Glutamatergic neuron (in vitro differentiated cells): ENCODE results near the gene REPS2. TPM values are rescaled to one million over a fixed set of nuclear protein-coding genes. Genes with fewer than 3 reads are reported as not detected.

Experiments used
- DNase-seq: peaks from one replicate; pipeline ENCODE4 v3.0.0; 2022
- H3K27ac Mint-ChIP-seq: one replicate; pipeline ENCODE4 v1.8.0; 2020; ENCODE audit warnings: mild to moderate bottlenecking, mixed read lengths, inconsistent platforms; ENCODE audit not compliant: unreplicated experiment
- H3K27me3 Mint-ChIP-seq: one replicate; pipeline ENCODE4 v1.8.0; 2020; ENCODE audit warnings: mild to moderate bottlenecking, moderate library complexity, mixed read lengths, inconsistent platforms; ENCODE audit not compliant: unreplicated experiment
- H3K36me3 Mint-ChIP-seq: one replicate; pipeline ENCODE4 v1.8.0; 2020; ENCODE audit warnings: mild to moderate bottlenecking, mixed read lengths, inconsistent platforms; ENCODE audit not compliant: unreplicated experiment
- H3K4me1 Mint-ChIP-seq: one replicate; pipeline ENCODE4 v1.8.0; 2020; ENCODE audit warnings: mild to moderate bottlenecking, low read depth, mixed read lengths, inconsistent platforms; ENCODE audit not compliant: unreplicated experiment
- H3K4me3 Mint-ChIP-seq: one replicate; pipeline ENCODE4 v1.8.0; 2020; ENCODE audit warnings: mild to moderate bottlenecking, mixed read lengths, inconsistent platforms; ENCODE audit not compliant: unreplicated experiment
- H3K9me3 Mint-ChIP-seq: one replicate; pipeline ENCODE4 v1.8.0; 2020; ENCODE audit warnings: mild to moderate bottlenecking, moderate library complexity, mixed read lengths, inconsistent platforms; ENCODE audit not compliant: unreplicated experiment
- CTCF ChIP-seq: fragments of 200-600 bp; sonication (generic); IDR thresholded peaks from one replicate; pipeline ENCODE4 v1.5.0; 2021; ENCODE audit not compliant: partially characterized antibody, unreplicated experiment
- total RNA-seq: library from RNA; stranded (reverse); fragmentation: NEBNext Ultra II Directional; extraction: Animal tissue kit (Norgen Biotek cat#: 25700); gene quantifications from one replicate; pipeline ENCODE4 v1.2.1, GENCODE V29; 2021; ENCODE audit not compliant: unreplicated experiment

The REPS2 gene
- total RNA-seq, 1 donor from 2014 or later = 3.1 TPM

GRCh38 chrX:17007134-17007768, 60.8 kb downstream of the REPS2 start:
- DNase-seq = peak; percentile 24
- TF ChIP-seq CTCF = peak; percentile 31
- no peak overlapping the region for H3K27ac Mint-ChIP-seq
- no peak overlapping the region for H3K4me3 Mint-ChIP-seq
- no peaks in the 10 kb centered on the region for H3K27me3 Mint-ChIP-seq
- H3K36me3 Mint-ChIP-seq = no peaks in the 10 kb centered on the region
- no peaks in the 10 kb centered on the region for H3K4me1 Mint-ChIP-seq
- no peaks in the 10 kb centered on the region for H3K9me3 Mint-ChIP-seq

- no peak for TF ChIP-seq CTCF
- DNase-seq = no peak
- Mint-ChIP-seq H3K27me3 (no peaks in the 10 kb centered on the region), H3K9me3 (no peaks in the 10 kb centered on the region), H3K27ac (no peak overlapping the region), H3K36me3 (no peaks in the 10 kb centered on the region), H3K4me3 (no peak overlapping the region), H3K4me1 (no peaks in the 10 kb centered on the region)
Observed at GRCh38 chrX:17009856-17010625, 63.6 kb downstream of the REPS2 start.

GRCh38 chrX:17012465-17012864, 66.0 kb downstream of the REPS2 start:
- Mint-ChIP-seq H3K4me1 (no peaks in the 10 kb centered on the region), H3K36me3 (no peaks in the 10 kb centered on the region), H3K27ac (no peak overlapping the region), H3K4me3 (no peak overlapping the region), H3K9me3 (no peaks in the 10 kb centered on the region), H3K27me3 (no peaks in the 10 kb centered on the region)
- DNase-seq = no peak
- no peak for TF ChIP-seq CTCF

GRCh38 chrX:17014216-17014615, 67.8 kb downstream of the REPS2 start:
- Mint-ChIP-seq H3K4me3 (no peak overlapping the region), H3K4me1 (no peaks in the 10 kb centered on the region), H3K36me3 (no peaks in the 10 kb centered on the region), H3K27me3 (no peaks in the 10 kb centered on the region), H3K27ac (no peak overlapping the region), H3K9me3 (no peaks in the 10 kb centered on the region)
- DNase-seq = no peak
- no peak for TF ChIP-seq CTCF

GRCh38 chrX:17017134-17017533, 70.7 kb downstream of the REPS2 start:
- TF ChIP-seq CTCF = no peak
- Mint-ChIP-seq H3K27ac (no peak overlapping the region), H3K4me1 (no peaks in the 10 kb centered on the region), H3K9me3 (no peaks in the 10 kb centered on the region), H3K36me3 (no peaks in the 10 kb centered on the region), H3K27me3 (no peaks in the 10 kb centered on the region), H3K4me3 (no peak overlapping the region)
- no peak for DNase-seq
